ENCODE data around the gene ZBTB33. TPM values are rescaled to one million over a fixed set of nuclear protein-coding genes. Genes with fewer than 3 reads are reported as not detected.

The ZBTB33 gene
- total and polyA plus RNA-seq, 4 donors = 3.1 to 21.0 (median 8.0) TPM

DNA sequence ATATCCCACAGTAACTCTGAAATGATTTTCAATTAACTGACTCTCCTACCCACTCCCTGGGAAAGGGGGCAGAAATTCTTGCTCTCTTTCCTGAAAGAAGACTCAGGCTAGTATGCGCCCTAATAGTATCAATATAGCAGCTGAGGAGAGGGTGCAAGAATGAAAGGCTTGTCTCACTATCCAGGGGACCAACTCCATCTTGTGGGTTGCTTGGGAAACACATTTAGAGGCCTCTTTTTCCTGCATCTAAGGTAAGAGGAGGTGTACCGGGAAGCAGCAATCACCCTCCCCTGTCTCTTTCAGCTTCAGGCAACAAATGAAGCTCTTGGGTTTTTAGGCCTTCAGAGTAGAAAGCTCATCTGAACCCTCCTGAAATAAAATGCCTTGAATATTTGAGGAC lies 49.3 kb downstream of the ZBTB33 start:
- H3K36me3 ChIP-seq (ENCODE audit: control insufficient read depth in 4 of 4, insufficient read depth in 4 of 4, low read length in 4 of 4) = no peaks in the 10 kb centered on the region
- no peaks in the 10 kb centered on the region for H3K9me3 ChIP-seq (ENCODE audit: control insufficient read depth in 4 of 4, insufficient read depth in 3 of 4, low read length in 3 of 4)
- no peak overlapping the region for H3K9ac ChIP-seq (ENCODE audit: insufficient read depth in 1 of 2, low read length in 2 of 2)
- peaks cover 0 to 15% (median 7%) of the 10 kb centered on the region in 3 donors for H3K27me3 ChIP-seq (ENCODE audit: control insufficient read depth in 3 of 3, insufficient read depth in 3 of 3, low read length in 2 of 3)
- no peak for ATAC-seq (ENCODE audit: insufficient read depth, low FRiP score)
- H3K4me3 ChIP-seq = no peak overlapping the region
- no peak for DNase-seq
- no peaks in the 10 kb centered on the region for H3K4me1 ChIP-seq (ENCODE audit: control insufficient read depth in 5 of 5, insufficient read depth in 5 of 5, low read length in 5 of 5)
- no peak overlapping the region for H3K27ac ChIP-seq (ENCODE audit: low read depth in 1 of 2, low read length in 1 of 2)
- TF ChIP-seq, protein P1, sequence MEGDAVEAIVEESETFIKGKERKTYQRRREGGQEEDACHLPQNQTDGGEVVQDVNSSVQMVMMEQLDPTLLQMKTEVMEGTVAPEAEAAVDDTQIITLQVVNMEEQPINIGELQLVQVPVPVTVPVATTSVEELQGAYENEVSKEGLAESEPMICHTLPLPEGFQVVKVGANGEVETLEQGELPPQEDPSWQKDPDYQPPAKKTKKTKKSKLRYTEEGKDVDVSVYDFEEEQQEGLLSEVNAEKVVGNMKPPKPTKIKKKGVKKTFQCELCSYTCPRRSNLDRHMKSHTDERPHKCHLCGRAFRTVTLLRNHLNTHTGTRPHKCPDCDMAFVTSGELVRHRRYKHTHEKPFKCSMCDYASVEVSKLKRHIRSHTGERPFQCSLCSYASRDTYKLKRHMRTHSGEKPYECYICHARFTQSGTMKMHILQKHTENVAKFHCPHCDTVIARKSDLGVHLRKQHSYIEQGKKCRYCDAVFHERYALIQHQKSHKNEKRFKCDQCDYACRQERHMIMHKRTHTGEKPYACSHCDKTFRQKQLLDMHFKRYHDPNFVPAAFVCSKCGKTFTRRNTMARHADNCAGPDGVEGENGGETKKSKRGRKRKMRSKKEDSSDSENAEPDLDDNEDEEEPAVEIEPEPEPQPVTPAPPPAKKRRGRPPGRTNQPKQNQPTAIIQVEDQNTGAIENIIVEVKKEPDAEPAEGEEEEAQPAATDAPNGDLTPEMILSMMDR (IDR thresholded peaks at IDR 0.05; ENCODE audit: control extremely low read depth, extremely low read depth) = no peak
- 58% methylated on average over 2 of the region's 2 CpGs for WGBS, 2 donors

- no peak for ATAC-seq (ENCODE audit: insufficient read depth, low FRiP score)
- Histone ChIP-seq H3K9me3 (ENCODE audit: control insufficient read depth in 4 of 4, insufficient read depth in 3 of 4, low read length in 3 of 4) (no peaks in the 10 kb centered on the region), H3K27ac (ENCODE audit: low read depth in 1 of 2, low read length in 1 of 2) (no peak overlapping the region), H3K4me1 (ENCODE audit: control insufficient read depth in 5 of 5, insufficient read depth in 5 of 5, low read length in 5 of 5) (no peaks in the 10 kb centered on the region), H3K4me3 (no peak overlapping the region), H3K36me3 (ENCODE audit: control insufficient read depth in 4 of 4, insufficient read depth in 4 of 4, low read length in 4 of 4) (no peaks in the 10 kb centered on the region), H3K9ac (ENCODE audit: insufficient read depth in 1 of 2, low read length in 2 of 2) (no peak overlapping the region), H3K27me3 (ENCODE audit: control insufficient read depth in 3 of 3, insufficient read depth in 3 of 3, low read length in 2 of 3) (peaks cover 0 to 28% (median 22%) of the 10 kb centered on the region in 3 donors)
- 47 to 81% methylated on average over 2 of the region's 2 CpGs for WGBS, 2 donors
- DNase-seq = no peak
- TF ChIP-seq, protein P1 (IDR thresholded peaks at IDR 0.05; ENCODE audit: control extremely low read depth, extremely low read depth) = no peak
These were observed 50.9 kb downstream of the ZBTB33 start for GRCh38 chrX:120301497-120301896.

DNA sequence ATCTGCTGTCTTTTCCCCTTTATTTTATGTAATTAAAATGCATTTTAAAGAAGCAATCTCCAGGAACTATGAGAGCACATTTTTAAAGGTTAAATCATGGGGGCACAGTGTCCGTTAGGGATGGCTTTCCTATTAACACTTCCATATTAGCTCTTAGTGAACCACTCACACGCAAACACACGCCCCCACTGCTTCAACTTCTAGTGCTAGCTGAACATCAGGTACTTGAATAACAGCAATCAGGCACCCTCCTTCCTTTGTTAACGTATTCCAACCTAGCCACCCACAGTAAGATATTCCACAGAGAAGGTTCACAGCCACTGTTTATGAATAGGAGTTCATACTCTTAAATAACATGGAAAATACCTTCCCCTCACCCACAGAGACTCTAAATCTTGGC lies 51.3 kb downstream of the ZBTB33 start:
- Histone ChIP-seq H3K9ac (ENCODE audit: insufficient read depth in 1 of 2, low read length in 2 of 2) (no peak overlapping the region), H3K36me3 (ENCODE audit: control insufficient read depth in 4 of 4, insufficient read depth in 4 of 4, low read length in 4 of 4) (no peaks in the 10 kb centered on the region), H3K9me3 (ENCODE audit: control insufficient read depth in 4 of 4, insufficient read depth in 3 of 4, low read length in 3 of 4) (no peaks in the 10 kb centered on the region), H3K27ac (ENCODE audit: low read depth in 1 of 2, low read length in 1 of 2) (no peak overlapping the region), H3K4me3 (no peak overlapping the region), H3K4me1 (ENCODE audit: control insufficient read depth in 5 of 5, insufficient read depth in 5 of 5, low read length in 5 of 5) (no peaks in the 10 kb centered on the region), H3K27me3 (ENCODE audit: control insufficient read depth in 3 of 3, insufficient read depth in 3 of 3, low read length in 2 of 3) (peaks cover 0 to 30% (median 25%) of the 10 kb centered on the region in 3 donors)
- 36 to 44% methylated on average over 4 of the region's 4 CpGs for WGBS, 2 donors
- ATAC-seq (ENCODE audit: insufficient read depth, low FRiP score) = no peak
- TF ChIP-seq, protein P1 (IDR thresholded peaks at IDR 0.05; ENCODE audit: control extremely low read depth, extremely low read depth) = no peak
- no peak for DNase-seq

- no peaks in the 10 kb centered on the region for H3K9me3 ChIP-seq (ENCODE audit: control insufficient read depth in 4 of 4, insufficient read depth in 3 of 4, low read length in 3 of 4)
- H3K27me3 ChIP-seq (ENCODE audit: control insufficient read depth in 3 of 3, insufficient read depth in 3 of 3, low read length in 2 of 3) = peaks cover 0 to 30% (median 30%) of the 10 kb centered on the region in 3 donors
- no peak overlapping the region for H3K27ac ChIP-seq (ENCODE audit: low read depth in 1 of 2, low read length in 1 of 2)
- no peaks in the 10 kb centered on the region for H3K4me1 ChIP-seq (ENCODE audit: control insufficient read depth in 5 of 5, insufficient read depth in 5 of 5, low read length in 5 of 5)
- WGBS, 2 donors = 0 to 13% methylated on average over 4 of the region's 4 CpGs
- peak in 1 of 3 donors; percentile 13 for DNase-seq
- H3K4me3 ChIP-seq = no peak overlapping the region
- no peak overlapping the region for H3K9ac ChIP-seq (ENCODE audit: insufficient read depth in 1 of 2, low read length in 2 of 2)
- no peaks in the 10 kb centered on the region for H3K36me3 ChIP-seq (ENCODE audit: control insufficient read depth in 4 of 4, insufficient read depth in 4 of 4, low read length in 4 of 4)
- TF ChIP-seq, protein P1 (IDR thresholded peaks at IDR 0.05; ENCODE audit: control extremely low read depth, extremely low read depth) = no peak
- no peak for ATAC-seq (ENCODE audit: insufficient read depth, low FRiP score)
These were observed 51.8 kb downstream of the ZBTB33 start for GRCh38 chrX:120302434-120302833.
